GM12878 (cell line): ENCODE results near the gene DCBLD2. TPM values are rescaled to one million over a fixed set of nuclear protein-coding genes. Genes with fewer than 3 reads are reported as not detected.

Source experiments
- ATAC-seq: fragments of 200-7000 bp; cut with Tn5 transposase; 3 replicates; pipeline ENCODE4 v1.9.1; 2020; ENCODE audit warnings: mild to moderate bottlenecking, moderate library complexity
- BruUV-seq: library from RNA; stranded (reverse); fragments of 400-500 nt; replicated peaks from 2 replicates; lab custom pipeline; 2021; lab: Mats Ljungman, UMichigan
- CTCF ChIA-PET: fragments of 300-600 bp; sonication (Branson Sonifier 250); formaldehyde crosslinking; extraction: SDS; loops from one replicate; lab custom pipeline; 2021; ENCODE audit warnings: inconsistent platforms; lab: Yijun Ruan, JAX
- POLR2A ChIA-PET: fragments of 350-600 bp; formaldehyde crosslinking; extraction: SDS; loops from one replicate; lab custom pipeline; 2021; ENCODE audit warnings: inconsistent platforms; lab: Charles Lee
- RAD21 ChIA-PET: fragments of 300-600 bp; sonication (Branson Sonifier 250); formaldehyde crosslinking; loops from one replicate; lab custom pipeline; 2023; ENCODE audit warnings: antibody characterized with exemption; ENCODE audit not compliant: unreplicated experiment; lab: Charles Lee
- SMC1A ChIA-PET: fragments of 300-600 bp; sonication (Branson Sonifier 250); formaldehyde crosslinking; loops from one replicate; lab custom pipeline; 2023; ENCODE audit not compliant: unreplicated experiment, uncharacterized antibody; lab: Charles Lee
- DNase-seq: peaks from one replicate; pipeline ENCODE4 v3.0.0-alpha.2; 2011; ENCODE audit warnings: low read depth, low spot score
- FAIRE-seq: peaks from 3 replicates; lab custom pipeline; 2011; peaks lifted over from hg19 to GRCh38; lab: Jason Lieb, UNC
- H2AFZ ChIP-seq: 2 replicates; pipeline ENCODE4 v1.6.0; 2011; ENCODE audit warnings: low read depth, low read length, control low read depth; ENCODE audit not compliant: control insufficient read depth
- H3K27ac ChIP-seq: 2 replicates; pipeline ENCODE4 v1.5.1; 2011; ENCODE audit warnings: control low read depth; ENCODE audit not compliant: control insufficient read depth, insufficient read depth
- H3K27me3 ChIP-seq, 2 experiments: replicated peaks in 1 of 2; 2 replicates each; pipeline versions ENCODE4 v1.6.0 to v1.6.1; 2011; ENCODE audit warnings: low read length in 1 of 2; ENCODE audit not compliant: control insufficient read depth in 2 of 2, insufficient read depth in 2 of 2
- H3K36me3 ChIP-seq, 2 experiments: 2 replicates each; pipeline ENCODE4 v1.5.1; 2011; ENCODE audit warnings: low read length in 1 of 2; ENCODE audit not compliant: control insufficient read depth in 2 of 2, insufficient read depth in 2 of 2
- H3K4me1 ChIP-seq: 2 replicates; pipeline ENCODE4 v1.6.1; 2011; ENCODE audit warnings: mild to moderate bottlenecking, low read length, moderate library complexity, mixed read lengths; ENCODE audit not compliant: control insufficient read depth, insufficient read depth
- H3K4me2 ChIP-seq: 2 replicates; pipeline ENCODE4 v1.6.0; 2011; ENCODE audit warnings: control low read depth; ENCODE audit not compliant: control insufficient read depth, insufficient read depth
- H3K4me3 ChIP-seq: fragments of 200-600 bp; sonication (generic); 2 replicates; pipeline ENCODE4 v1.5.1; 2016
- H3K79me2 ChIP-seq: 2 replicates; pipeline ENCODE4 v1.6.0; 2011; ENCODE audit warnings: low read length; ENCODE audit not compliant: control insufficient read depth, insufficient read depth
- H3K9ac ChIP-seq: 2 replicates; pipeline ENCODE4 v1.8.0; 2011; ENCODE audit warnings: low read length, control low read depth, mixed read lengths; ENCODE audit not compliant: control insufficient read depth, insufficient read depth
- H3K9me3 ChIP-seq: replicated peaks from 3 replicates; pipeline ENCODE4 v1.5.1; 2011; ENCODE audit warnings: mild to moderate bottlenecking, low read length; ENCODE audit not compliant: control insufficient read depth, insufficient read depth
- H4K20me1 ChIP-seq: 2 replicates; pipeline ENCODE4 v1.6.0; 2011; ENCODE audit not compliant: control insufficient read depth, insufficient read depth
- CHD2 ChIP-seq: IDR thresholded peaks from 2 replicates; pipeline ENCODE4 v1.6.1; 2011; ENCODE audit warnings: low read depth, low read length, improper control_type of control experiment, borderline replicate concordance
- FOXK2 ChIP-seq: fragments of 450-650 bp; IDR thresholded peaks from 2 replicates; pipeline ENCODE4 v1.6.1; 2017; ENCODE audit warnings: mild to moderate bottlenecking, moderate library complexity
- FOXM1 ChIP-seq: IDR thresholded peaks from 2 replicates; pipeline ENCODE4 v1.6.1; 2012; ENCODE audit warnings: low read depth, mild to moderate bottlenecking, inconsistent platforms, low read length, moderate library complexity
- KAT2A ChIP-seq: conservative IDR thresholded peaks from 2 replicates; pipeline ENCODE4 v1.6.1; 2011; ENCODE audit warnings: low read depth, low read length; ENCODE audit not compliant: control insufficient read depth
- NFIC ChIP-seq: IDR thresholded peaks from 2 replicates; pipeline ENCODE4 v1.6.1; 2012; ENCODE audit warnings: low read depth, mild to moderate bottlenecking, inconsistent platforms, low read length, moderate library complexity
- WGBS: methylation state at CpG from one replicate; pipeline ENCODE4 v1.1.6; 2016; ENCODE audit warnings: low lambda C conversion rate; ENCODE audit not compliant: insufficient replicate concordance, insufficient coverage; ENCODE audit errors: missing lambda C conversion rate; 5-methylcytosine and 5-hydroxymethylcytosine counted together
- in situ Hi-C: fragments of 300-500 bp; cut with MboI; formaldehyde crosslinking; loops from 9 replicates; pipeline ENCODE4 v1.14.3; 2018; ENCODE audit warnings: mixed read lengths
- intact Hi-C: fragments of 100-400 bp; cut with micrococcal nuclease; formaldehyde crosslinking; loops from one replicate; pipeline ENCODE4 v1.14.2; 2022; ENCODE audit not compliant: unreplicated experiment
- polyA plus RNA-seq, 11 experiments: library from polyadenylated mRNA; depleted of rRNA in 4 of 11; unstranded in 6 of 11; stranded (reverse) in 5 of 11; fragments of >200 nt; fragmentation: Nextera tagmentation in 4 of 11; fragmentation: Illumina TruSeq in 1 of 11; extraction: Ambion mirVana in 4 of 11; extraction: Trizol in 1 of 11; gene quantifications; 1 replicate in 1 of 11; 2 replicates in 10 of 11; pipeline versions ENCODE4 v1.2.1 to v1.2.3, GENCODE V29; 2011 to 2016; ENCODE audit warnings: inconsistent platforms in 2 of 11, missing spikeins in 2 of 11, low read depth in 1 of 11
- total RNA-seq, 4 experiments: library from RNA; depleted of rRNA in 3 of 4; stranded (reverse); fragments of >200 nt in 3 of 4; fragmentation: Illumina TruSeq in 1 of 4; extraction: Trizol in 1 of 4; gene quantifications; 2 replicates each; pipeline versions ENCODE4 v1.2.1 to v1.2.3, GENCODE V29; 2013 to 2021
- TF ChIP-seq, protein P1 (sequence below): fragments of 150-350 bp; IDR thresholded peaks from 2 replicates; pipeline ENCODE4 v1.6.1; 2014; ENCODE audit warnings: mild to moderate bottlenecking, low read depth, low read length

DCBLD2 gene
- total and polyA plus RNA-seq, 10 of the 15 experiments (the other 5 are each of a cell fraction or from before 2014, with no cell fraction given) = 1.6 to 5.9 (median 4.7) TPM

- Histone ChIP-seq H3K4me1 (no peaks in the 10 kb centered on the region), H3K27me3 (no peaks in the 10 kb centered on the region), H3K9ac (no peak overlapping the region), H3K27ac (no peak overlapping the region), H3K79me2 (no peaks in the 10 kb centered on the region), H3K9me3 (no peaks in the 10 kb centered on the region), H2AFZ (no peak overlapping the region), H4K20me1 (no peaks in the 10 kb centered on the region), H3K4me3 (no peak overlapping the region), H3K4me2 (no peak overlapping the region), H3K36me3 (no peaks in the 10 kb centered on the region)
- DNase-seq (no peak), FAIRE-seq (no peak), ATAC-seq (no peak)
- SMC1A ChIA-PET = interaction anchor here (1.1 kb wide), 1 partner anchor 32 kb away, joined by 3 read pairs; no protein-coding TSS in a partner anchor
- no TSS peak for BruUV-seq
- WGBS = 30% methylated on average over 10 of the region's 10 CpGs
- in situ Hi-C loops (no loop called here), intact Hi-C loops (no loop called here)
- CTCF ChIA-PET = interaction anchor here (1.0 kb wide), 1 partner anchor 12 kb away, joined by 4 read pairs; the partner anchor contains the start of gene DCBLD2
- RAD21 ChIA-PET = no interaction called here
- POLR2A ChIA-PET = no interaction called here
- TF ChIP-seq FOXM1 = no peak
- TF ChIP-seq FOXK2 = no peak
- TF ChIP-seq, protein P1, sequence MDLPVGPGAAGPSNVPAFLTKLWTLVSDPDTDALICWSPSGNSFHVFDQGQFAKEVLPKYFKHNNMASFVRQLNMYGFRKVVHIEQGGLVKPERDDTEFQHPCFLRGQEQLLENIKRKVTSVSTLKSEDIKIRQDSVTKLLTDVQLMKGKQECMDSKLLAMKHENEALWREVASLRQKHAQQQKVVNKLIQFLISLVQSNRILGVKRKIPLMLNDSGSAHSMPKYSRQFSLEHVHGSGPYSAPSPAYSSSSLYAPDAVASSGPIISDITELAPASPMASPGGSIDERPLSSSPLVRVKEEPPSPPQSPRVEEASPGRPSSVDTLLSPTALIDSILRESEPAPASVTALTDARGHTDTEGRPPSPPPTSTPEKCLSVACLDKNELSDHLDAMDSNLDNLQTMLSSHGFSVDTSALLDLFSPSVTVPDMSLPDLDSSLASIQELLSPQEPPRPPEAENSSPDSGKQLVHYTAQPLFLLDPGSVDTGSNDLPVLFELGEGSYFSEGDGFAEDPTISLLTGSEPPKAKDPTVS = no peak
- TF ChIP-seq KAT2A = no peak
- TF ChIP-seq CHD2 = no peak
- TF ChIP-seq NFIC = no peak
These were observed 12.9 kb upstream of the DCBLD2 start for GRCh38 chr3:98914210-98915080.
